ENCODE measurements around the gene CTTN.
A peak's percentile ranks its signal among the peaks of the same experiment; 100 is the strongest.

- TF ChIP-seq, protein P1, sequence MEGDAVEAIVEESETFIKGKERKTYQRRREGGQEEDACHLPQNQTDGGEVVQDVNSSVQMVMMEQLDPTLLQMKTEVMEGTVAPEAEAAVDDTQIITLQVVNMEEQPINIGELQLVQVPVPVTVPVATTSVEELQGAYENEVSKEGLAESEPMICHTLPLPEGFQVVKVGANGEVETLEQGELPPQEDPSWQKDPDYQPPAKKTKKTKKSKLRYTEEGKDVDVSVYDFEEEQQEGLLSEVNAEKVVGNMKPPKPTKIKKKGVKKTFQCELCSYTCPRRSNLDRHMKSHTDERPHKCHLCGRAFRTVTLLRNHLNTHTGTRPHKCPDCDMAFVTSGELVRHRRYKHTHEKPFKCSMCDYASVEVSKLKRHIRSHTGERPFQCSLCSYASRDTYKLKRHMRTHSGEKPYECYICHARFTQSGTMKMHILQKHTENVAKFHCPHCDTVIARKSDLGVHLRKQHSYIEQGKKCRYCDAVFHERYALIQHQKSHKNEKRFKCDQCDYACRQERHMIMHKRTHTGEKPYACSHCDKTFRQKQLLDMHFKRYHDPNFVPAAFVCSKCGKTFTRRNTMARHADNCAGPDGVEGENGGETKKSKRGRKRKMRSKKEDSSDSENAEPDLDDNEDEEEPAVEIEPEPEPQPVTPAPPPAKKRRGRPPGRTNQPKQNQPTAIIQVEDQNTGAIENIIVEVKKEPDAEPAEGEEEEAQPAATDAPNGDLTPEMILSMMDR (conservative IDR thresholded peaks at IDR 0.05; ENCODE audit: low read length), result no peak
- TF ChIP-seq EZH2phosphoT487 (IDR thresholded peaks at IDR 0.05; ENCODE audit: borderline replicate concordance), result peak; percentile 50; the same call in 1 of the 2 replicates
Measured at GRCh38 chr11:70364745-70365543, 33.4 kb upstream of the CTTN start.
